SJSA1 (cell line): Measurements from ENCODE around the gene PGM1. TPM values are rescaled to one million over a fixed set of nuclear protein-coding genes. Genes with fewer than 3 reads are reported as not detected.
"Not testable (repeated sequence)": the region's sequence is repeated elsewhere in the genome, so short reads cannot be mapped to it uniquely, and the experiment has no call there.

Experiments
- DNase-seq, 2 experiments: peaks; one replicate each; pipeline ENCODE4 v3.0.0-alpha.2; 2015 to 2020; ENCODE audit warnings: low spot score in 2 of 2, low read depth in 1 of 2
- H3K27ac ChIP-seq: fragments of 250-450 bp; sonication (Bioruptor Pico); 2 replicates; pipeline ENCODE4 v1.5.1; 2020; ENCODE audit warnings: mild to moderate bottlenecking, moderate library complexity
- H3K27me3 ChIP-seq: fragments of 250-450 bp; sonication (Bioruptor Pico); replicated peaks from 2 replicates; pipeline ENCODE4 v1.5.1; 2020; ENCODE audit warnings: mild to moderate bottlenecking, moderate library complexity
- H3K36me3 ChIP-seq: fragments of 250-450 bp; sonication (Bioruptor Pico); 2 replicates; pipeline ENCODE4 v1.5.1; 2020; ENCODE audit warnings: mild to moderate bottlenecking
- H3K4me1 ChIP-seq: fragments of 250-450 bp; sonication (Bioruptor Pico); replicated peaks from 2 replicates; pipeline ENCODE4 v1.6.1; 2021; ENCODE audit warnings: mild to moderate bottlenecking
- H3K4me3 ChIP-seq: fragments of 250-450 bp; sonication (Bioruptor Pico); 2 replicates; pipeline ENCODE4 v1.5.1; 2020; ENCODE audit warnings: mild to moderate bottlenecking
- H3K9me3 ChIP-seq: fragments of 250-450 bp; sonication (Bioruptor Pico); replicated peaks from 2 replicates; pipeline ENCODE4 v1.5.1; 2020; ENCODE audit warnings: mild to moderate bottlenecking
- total RNA-seq: library from RNA; depleted of rRNA; stranded (reverse); fragments of >200 nt; shearing (Covaris generic); gene quantifications from 2 replicates; pipeline ENCODE4 v1.2.3, GENCODE V29; 2014

The PGM1 gene
- total RNA-seq, 1 experiment from 2014 or later = 42.6 TPM

- DNase-seq, H3K9me3 ChIP-seq, H3K36me3 ChIP-seq, H3K4me3 ChIP-seq, H3K27me3 ChIP-seq, H3K27ac ChIP-seq, H3K4me1 ChIP-seq: not testable (repeated sequence)
Observed at GRCh38 chr1:63586326-63586725, 6.9 kb upstream of the PGM1 start.

- no peaks in the 10 kb centered on the region; the same call in 1 of the 2 replicates for H3K36me3 ChIP-seq
- H3K4me3 ChIP-seq = no peak overlapping the region
- no peaks in the 10 kb centered on the region for H3K27me3 ChIP-seq
- H3K27ac ChIP-seq = no peak overlapping the region
- no peaks in the 10 kb centered on the region for H3K9me3 ChIP-seq
- H3K4me1 ChIP-seq = peaks cover 5% of the 10 kb centered on the region
- no peak for DNase-seq
Observed at GRCh38 chr1:63590166-63590560, 3.0 kb upstream of the PGM1 start.

- Histone ChIP-seq H3K36me3 (no peaks in the 10 kb centered on the region; the same call in 1 of the 2 replicates), H3K4me3 (peak overlapping the region; percentile 82), H3K9me3 (no peaks in the 10 kb centered on the region), H3K27ac (no peak overlapping the region; the same call in 1 of the 2 replicates), H3K27me3 (no peaks in the 10 kb centered on the region), H3K4me1 (peaks cover 5% of the 10 kb centered on the region)
- DNase-seq = no peak
Observed at GRCh38 chr1:63592536-63593302, 492 bp upstream of the PGM1 start.

- peaks cover 5% of the 10 kb centered on the region for H3K4me1 ChIP-seq
- peak overlapping the region; percentile 82 for H3K4me3 ChIP-seq
- no peaks in the 10 kb centered on the region for H3K27me3 ChIP-seq
- peak in 1 of 2 experiments; percentile 45 for DNase-seq
- H3K9me3 ChIP-seq = no peaks in the 10 kb centered on the region
- no peaks in the 10 kb centered on the region; the same call in 1 of the 2 replicates for H3K36me3 ChIP-seq
- H3K27ac ChIP-seq = peak overlapping the region; percentile 32; the same call in 1 of the 2 replicates
Observed at GRCh38 chr1:63593886-63594605, 835 bp downstream of the PGM1 start.

DNA sequence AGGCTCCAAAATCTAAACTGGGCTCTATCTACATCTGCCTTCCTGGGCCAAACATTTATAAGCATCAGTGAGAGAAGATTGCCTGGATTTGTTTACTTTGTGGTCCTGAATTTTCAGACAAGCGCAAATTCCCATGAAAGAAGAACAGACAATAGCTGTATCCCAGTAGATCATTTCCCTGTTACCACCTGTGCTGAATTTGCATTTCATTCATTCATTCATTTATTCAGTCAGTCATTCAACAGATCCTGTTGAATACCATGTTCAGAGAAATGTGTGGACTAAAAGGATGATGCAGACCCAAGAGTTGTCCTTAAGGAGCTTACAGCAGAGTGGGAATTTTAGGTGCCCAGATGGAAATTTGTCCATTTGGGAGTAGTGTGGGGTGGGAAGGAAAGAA, 2.2 kb downstream of the PGM1 start:
- peaks cover 12% of the 10 kb centered on the region for H3K4me1 ChIP-seq
- H3K36me3 ChIP-seq = no peaks in the 10 kb centered on the region; the same call in 1 of the 2 replicates
- no peaks in the 10 kb centered on the region for H3K27me3 ChIP-seq
- no peak overlapping the region for H3K27ac ChIP-seq
- H3K4me3 ChIP-seq = no peak overlapping the region
- no peak for DNase-seq
- H3K9me3 ChIP-seq = no peaks in the 10 kb centered on the region

GRCh38 chr1:63599799-63600198, 6.6 kb downstream of the PGM1 start:
- DNase-seq = no peak
- Histone ChIP-seq H3K27me3 (no peaks in the 10 kb centered on the region), H3K9me3 (no peaks in the 10 kb centered on the region), H3K4me3 (no peak overlapping the region), H3K27ac (no peak overlapping the region), H3K4me1 (peaks cover 8% of the 10 kb centered on the region), H3K36me3 (no peaks in the 10 kb centered on the region; the same call in 1 of the 2 replicates)

DNA sequence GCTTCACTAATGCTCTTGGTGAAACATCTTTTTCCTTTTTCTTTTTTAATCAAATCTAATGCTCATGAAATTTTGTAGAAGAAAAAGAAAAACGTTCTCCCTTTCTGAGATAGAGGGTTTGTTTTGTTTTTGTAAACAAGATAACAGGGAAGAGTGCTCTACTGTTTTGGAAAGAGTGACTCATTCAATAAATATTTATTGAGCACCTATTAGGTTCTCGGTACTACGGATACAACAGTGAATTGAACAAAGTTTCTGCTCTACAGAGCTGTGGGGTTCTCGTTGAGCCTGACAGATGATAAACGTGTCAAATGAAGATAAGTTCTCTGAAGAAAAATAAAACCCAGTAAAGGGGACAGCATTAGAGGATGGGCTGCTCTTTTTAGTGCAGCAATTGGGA, 7.0 kb downstream of the PGM1 start:
- Histone ChIP-seq H3K4me3 (no peak overlapping the region), H3K9me3 (no peaks in the 10 kb centered on the region), H3K27me3 (no peaks in the 10 kb centered on the region), H3K4me1 (peaks cover 8% of the 10 kb centered on the region), H3K27ac (no peak overlapping the region), H3K36me3 (no peaks in the 10 kb centered on the region; the same call in 1 of the 2 replicates)
- DNase-seq = no peak

- no peak overlapping the region for H3K27ac ChIP-seq
- H3K4me1 ChIP-seq = peaks cover 8% of the 10 kb centered on the region
- no peaks in the 10 kb centered on the region for H3K9me3 ChIP-seq
- DNase-seq = no peak
- H3K36me3 ChIP-seq = no peaks in the 10 kb centered on the region
- H3K4me3 ChIP-seq = no peak overlapping the region
- no peaks in the 10 kb centered on the region for H3K27me3 ChIP-seq
Observed at GRCh38 chr1:63601061-63601460, 7.8 kb downstream of the PGM1 start.

GRCh38 chr1:63601463-63601862, 8.3 kb downstream of the PGM1 start:
- H3K9me3 ChIP-seq = no peaks in the 10 kb centered on the region
- H3K27ac ChIP-seq = no peak overlapping the region
- DNase-seq = no peak

GRCh38 chr1:63601912-63602311, 8.7 kb downstream of the PGM1 start:
- no peaks in the 10 kb centered on the region for H3K36me3 ChIP-seq
- no peak overlapping the region for H3K27ac ChIP-seq
- no peaks in the 10 kb centered on the region for H3K9me3 ChIP-seq
- H3K4me3 ChIP-seq = no peak overlapping the region
- H3K27me3 ChIP-seq = no peaks in the 10 kb centered on the region
- no peak for DNase-seq
- peaks cover 8% of the 10 kb centered on the region for H3K4me1 ChIP-seq

More at GRCh38 chr1:63601463-63601862, 8.3 kb downstream of the PGM1 start:
- Histone ChIP-seq H3K4me1 (peaks cover 8% of the 10 kb centered on the region), H3K4me3 (no peak overlapping the region), H3K36me3 (no peaks in the 10 kb centered on the region), H3K27me3 (no peaks in the 10 kb centered on the region)

DNA sequence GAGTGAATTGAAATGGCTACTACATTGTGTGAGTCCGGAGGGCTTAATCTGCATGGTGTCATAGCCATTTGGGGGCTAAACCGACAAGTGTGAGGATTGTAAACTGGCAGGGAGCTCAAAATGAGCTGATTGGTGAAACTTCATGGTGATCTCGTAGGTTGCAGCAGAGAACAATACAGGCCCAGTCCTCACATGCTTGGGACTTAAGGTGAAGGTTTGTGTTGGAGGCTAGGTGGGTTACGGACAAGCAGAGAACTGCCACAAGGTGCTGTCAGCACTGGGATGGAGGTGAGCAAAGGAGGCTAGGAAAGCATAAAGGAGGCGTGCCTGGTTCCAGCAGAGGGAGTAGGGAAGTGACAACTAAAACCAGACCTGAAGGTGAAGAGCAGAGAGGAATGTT, 9.4 kb downstream of the PGM1 start:
- Histone ChIP-seq H3K36me3 (no peaks in the 10 kb centered on the region), H3K4me3 (no peak overlapping the region), H3K4me1 (peaks cover 8% of the 10 kb centered on the region), H3K9me3 (no peaks in the 10 kb centered on the region), H3K27ac (no peak overlapping the region), H3K27me3 (no peaks in the 10 kb centered on the region)
- no peak for DNase-seq

GRCh38 chr1:63603810-63604209, 10.6 kb downstream of the PGM1 start:
- no peak overlapping the region for H3K27ac ChIP-seq
- no peaks in the 10 kb centered on the region for H3K36me3 ChIP-seq
- no peak for DNase-seq
- no peaks in the 10 kb centered on the region for H3K9me3 ChIP-seq
- peaks cover 8% of the 10 kb centered on the region for H3K4me1 ChIP-seq
- no peak overlapping the region for H3K4me3 ChIP-seq
- no peaks in the 10 kb centered on the region for H3K27me3 ChIP-seq

DNA sequence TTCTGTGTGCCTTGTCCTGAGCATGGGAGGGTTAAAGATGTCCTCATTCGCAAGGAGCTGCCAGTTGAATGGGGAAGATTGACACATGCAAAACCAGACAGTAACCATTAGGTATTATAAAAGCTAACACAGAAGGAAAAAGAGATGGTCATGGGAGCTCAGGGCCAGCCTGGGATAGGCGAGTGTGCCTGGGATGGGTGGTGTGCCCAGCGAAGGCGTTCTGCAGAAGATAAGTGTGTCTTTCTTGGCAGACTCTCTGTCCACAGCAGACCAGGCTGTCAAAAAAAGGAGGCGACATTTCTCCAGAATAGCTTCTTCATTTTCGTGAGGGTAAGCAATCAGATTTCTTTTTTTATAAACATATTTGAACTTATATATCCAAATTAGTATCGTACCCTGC, 14.1 kb downstream of the PGM1 start:
- Histone ChIP-seq H3K27me3 (no peaks in the 10 kb centered on the region), H3K4me3 (no peak overlapping the region), H3K36me3 (no peaks in the 10 kb centered on the region), H3K27ac (no peak overlapping the region), H3K4me1 (no peaks in the 10 kb centered on the region), H3K9me3 (no peaks in the 10 kb centered on the region)
- DNase-seq = no peak

- H3K27ac ChIP-seq = no peak overlapping the region
- no peaks in the 10 kb centered on the region for H3K9me3 ChIP-seq
Observed at GRCh38 chr1:63611231-63611630, 18.0 kb downstream of the PGM1 start.

More at GRCh38 chr1:63611231-63611630, 18.0 kb downstream of the PGM1 start:
- DNase-seq = no peak
- H3K4me1 ChIP-seq = no peaks in the 10 kb centered on the region
- H3K27me3 ChIP-seq = no peaks in the 10 kb centered on the region
- no peak overlapping the region for H3K4me3 ChIP-seq
- H3K36me3 ChIP-seq = no peaks in the 10 kb centered on the region
